GM19351 (cell line): ENCODE data around the gene NAP1L4.
A peak's percentile ranks its signal among the peaks of the same experiment; 100 is the strongest.
"Not testable (repeated sequence)": the region's sequence is repeated elsewhere in the genome, so short reads cannot be mapped to it uniquely, and the experiment has no call there.

Experiments
- ATAC-seq: cut with Tn5 transposase; IDR thresholded peaks from one replicate; pipeline ENCODE4 v1.9.1; 2021; ENCODE audit warnings: mild to moderate bottlenecking, moderate library complexity; ENCODE audit not compliant: unreplicated experiment

The NAP1L4 gene

DNA sequence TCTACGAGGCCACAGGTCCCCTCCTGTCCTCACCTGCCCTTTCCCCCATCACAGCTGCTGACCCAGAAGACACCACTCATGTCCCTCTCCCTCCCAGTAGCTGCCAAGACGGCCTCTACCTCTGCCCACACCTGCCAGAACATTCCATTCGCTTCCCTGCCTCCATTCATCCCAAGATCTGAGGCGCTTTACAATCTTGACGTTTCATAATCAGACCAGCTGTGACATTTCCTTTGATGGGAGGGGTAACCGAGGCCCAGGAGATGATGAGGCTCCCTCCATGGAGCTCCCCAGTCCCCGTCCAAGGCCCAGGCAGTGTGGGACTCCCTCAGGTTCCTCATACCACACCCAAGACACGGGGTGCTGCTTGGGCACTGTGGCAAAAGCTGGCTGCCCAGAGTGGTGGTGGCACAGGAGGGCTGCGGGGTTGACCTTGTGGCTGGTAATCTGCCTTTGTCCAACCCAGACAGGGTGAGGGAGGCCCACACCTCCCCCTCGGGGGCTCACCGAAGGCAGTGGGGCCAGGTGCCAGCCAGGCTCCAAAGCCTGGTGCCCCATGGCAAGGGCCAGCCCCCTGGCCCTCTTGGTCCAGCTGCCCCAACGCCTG is 80.2 kb downstream of the NAP1L4 start:
- no peak for ATAC-seq

DNA sequence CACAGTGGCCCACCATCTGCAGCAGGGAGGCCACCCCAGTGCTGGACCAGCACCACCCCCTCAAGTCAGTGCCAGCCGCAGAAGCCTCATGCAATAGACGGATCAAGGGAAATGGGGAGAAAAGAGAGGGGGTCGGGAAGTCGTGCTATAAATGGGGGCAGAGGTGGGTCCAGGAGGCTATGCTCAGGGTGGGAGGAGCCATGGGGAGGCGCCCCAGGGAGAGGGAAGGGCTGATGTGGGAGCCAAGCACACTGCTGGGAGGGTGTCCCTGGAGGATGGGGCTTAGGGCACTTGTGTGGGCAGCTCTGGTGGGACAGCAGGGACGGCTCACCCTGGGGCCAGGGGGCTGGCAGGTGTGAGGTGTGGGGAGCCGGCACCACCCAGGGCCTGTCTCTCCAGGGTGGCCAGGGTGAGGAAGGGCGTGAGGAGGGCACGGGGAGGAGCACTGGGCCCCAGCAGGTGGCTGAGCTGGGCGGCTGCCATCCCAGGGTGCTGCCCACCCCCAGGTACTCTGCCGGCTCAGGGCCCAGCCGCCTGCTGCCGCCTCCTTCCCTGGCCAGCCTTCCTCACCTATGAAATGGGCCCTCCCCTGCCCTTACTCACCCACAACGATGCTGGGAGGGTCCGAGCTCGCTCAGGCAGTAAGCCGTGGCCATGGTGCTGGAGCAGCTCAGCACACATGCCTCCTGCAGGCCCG is 80.9 kb downstream of the NAP1L4 start:
- ATAC-seq: no peak

DNA sequence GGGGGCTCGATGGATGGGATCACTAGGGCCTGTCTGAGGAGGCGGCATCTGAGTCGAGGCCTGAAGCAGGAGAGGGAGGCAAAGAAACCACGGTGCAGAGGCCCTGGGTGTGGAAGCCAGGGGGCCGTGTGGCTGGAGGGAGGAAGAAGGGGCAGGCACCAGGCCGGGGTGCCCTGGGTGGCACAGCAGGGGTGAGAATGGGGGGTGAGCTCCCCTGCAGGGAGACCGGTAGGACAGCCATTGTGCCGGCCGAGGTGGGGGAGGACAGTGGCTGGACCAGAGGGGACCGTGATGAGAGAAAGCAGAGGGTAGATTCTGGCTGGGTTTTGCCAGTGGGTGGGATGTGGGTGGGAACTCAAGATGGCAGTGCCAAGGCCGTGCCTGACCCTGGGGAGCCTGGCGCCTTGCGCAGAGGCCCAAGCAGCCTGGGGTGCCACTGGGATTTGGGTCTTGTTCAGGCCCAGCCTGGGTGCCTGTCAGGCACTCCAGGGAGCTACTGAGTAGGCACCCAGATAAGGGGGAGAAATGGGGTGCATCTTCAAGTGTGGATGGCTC is 81.7 kb downstream of the NAP1L4 start:
- no peak for ATAC-seq

DNA sequence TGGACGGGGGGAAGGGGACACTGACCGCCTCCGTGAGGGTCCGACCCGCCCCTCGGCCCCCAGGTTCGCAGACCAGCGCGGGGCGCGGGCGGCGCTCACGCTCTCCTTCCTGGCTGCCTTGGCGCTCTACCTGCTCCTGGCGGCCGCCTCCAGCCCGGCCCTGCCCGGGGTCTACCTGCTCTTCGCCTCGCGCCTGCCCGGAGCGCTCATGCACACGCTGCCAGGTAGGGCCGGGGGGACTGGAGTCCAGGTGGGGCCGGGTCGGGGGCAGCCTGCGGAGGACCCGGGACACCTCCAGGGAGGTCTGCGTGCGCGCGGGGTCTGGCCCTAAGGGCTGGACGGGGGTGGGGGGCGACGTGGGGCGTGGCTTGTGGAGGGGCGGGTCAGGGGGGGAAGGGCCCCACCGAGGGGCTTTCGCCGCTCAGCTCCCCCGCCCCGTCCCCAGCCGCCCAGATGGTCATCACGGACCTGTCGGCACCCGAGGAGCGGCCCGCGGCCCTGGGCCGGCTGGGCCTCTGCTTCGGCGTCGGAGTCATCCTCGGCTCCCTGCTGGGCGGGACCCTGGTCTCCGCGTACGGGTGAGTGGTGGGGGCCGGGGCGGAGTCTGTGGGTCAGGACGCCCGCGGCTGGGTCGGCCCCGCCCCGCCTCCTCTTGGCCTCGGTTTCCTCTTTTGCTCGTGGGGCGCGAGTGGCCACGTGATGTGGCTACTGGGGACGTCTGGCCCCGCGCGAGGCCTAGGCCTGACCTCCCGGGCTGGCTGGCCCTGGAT is 82.8 kb downstream of the NAP1L4 start:
- ATAC-seq: no peak

DNA sequence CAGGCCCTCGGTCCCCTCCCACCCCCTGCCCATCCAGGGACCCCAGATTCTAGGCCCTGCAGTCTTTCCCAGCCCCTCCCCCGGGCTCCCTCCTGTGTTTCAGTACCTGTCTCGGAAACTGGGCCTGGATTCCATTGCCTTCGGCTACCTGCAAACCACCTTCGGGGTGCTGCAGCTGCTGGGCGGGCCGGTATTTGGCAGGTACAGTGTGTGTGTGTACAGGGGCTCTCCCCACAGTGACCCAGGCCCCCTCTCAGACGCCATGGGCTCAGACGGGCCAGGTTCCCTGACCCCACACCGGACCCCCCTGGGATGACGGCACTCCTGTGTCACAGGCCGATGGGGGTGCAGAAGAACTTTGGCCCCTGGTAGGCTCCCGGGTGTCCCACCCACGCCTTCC is 84.0 kb downstream of the NAP1L4 start:
- no peak for ATAC-seq

DNA sequence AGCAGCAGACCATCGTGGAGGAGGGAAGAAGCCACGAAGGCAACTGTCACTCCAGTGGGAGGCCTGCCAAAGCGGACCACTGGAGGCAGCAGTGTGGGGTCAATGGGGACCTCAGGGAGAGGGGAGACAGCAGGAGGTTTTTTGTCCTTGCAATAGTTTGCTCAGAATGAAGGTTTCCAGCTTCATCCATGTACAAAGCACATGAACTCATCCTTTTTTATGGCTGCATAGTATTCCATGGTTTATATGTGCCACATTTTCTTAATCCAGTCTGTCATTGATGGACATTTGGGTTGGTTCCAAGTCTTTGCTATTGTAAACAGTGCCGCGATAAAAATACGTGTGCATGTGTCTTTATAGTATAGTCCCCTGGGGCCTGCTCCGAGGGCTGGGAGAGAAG is 86.8 kb downstream of the NAP1L4 start:
- not testable (repeated sequence) for ATAC-seq

DNA sequence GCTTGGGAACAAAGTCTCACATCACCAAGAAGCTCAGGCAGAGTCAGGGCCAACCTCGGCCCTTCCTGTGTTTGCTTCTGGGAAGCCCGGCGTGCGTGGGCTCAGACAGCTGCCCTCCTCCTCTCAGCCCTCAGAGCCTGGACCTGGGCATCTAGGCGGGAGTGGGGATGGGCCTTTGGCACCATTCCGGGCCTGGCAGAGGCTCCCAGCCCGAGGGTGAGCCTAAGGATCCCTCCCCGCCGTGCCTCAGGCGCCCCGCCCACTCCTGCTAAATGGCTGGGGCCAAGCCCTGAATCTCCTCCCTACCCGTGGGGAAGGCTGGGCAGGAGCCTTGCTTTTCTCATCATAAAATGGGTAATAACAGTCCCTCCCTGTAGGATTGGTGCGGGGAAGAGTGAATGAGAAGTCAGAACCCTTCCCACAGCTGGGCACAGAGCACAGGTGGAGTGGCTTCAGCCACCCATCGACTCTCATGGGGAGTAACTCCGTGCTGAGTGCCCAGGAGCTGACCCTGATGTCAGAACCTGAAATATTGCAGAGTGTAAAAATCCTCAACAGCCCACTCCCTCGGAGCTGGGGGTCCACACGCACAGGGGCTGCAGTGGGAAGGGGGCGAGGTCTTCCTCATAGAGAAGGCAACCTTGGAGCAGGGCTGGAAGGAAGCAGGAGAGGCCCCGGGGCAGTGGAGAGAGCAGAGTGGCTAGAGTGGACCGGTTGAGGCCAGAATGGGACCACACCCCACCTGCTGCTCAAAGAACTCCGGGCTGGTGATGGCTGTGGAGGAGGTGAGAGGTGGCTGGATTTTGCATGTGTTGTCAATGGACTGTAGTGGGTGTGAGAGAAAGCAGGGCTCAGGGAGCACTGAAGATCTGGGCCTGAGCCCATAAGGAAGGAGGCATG is 87.7 kb downstream of the NAP1L4 start:
- no peak for ATAC-seq

DNA sequence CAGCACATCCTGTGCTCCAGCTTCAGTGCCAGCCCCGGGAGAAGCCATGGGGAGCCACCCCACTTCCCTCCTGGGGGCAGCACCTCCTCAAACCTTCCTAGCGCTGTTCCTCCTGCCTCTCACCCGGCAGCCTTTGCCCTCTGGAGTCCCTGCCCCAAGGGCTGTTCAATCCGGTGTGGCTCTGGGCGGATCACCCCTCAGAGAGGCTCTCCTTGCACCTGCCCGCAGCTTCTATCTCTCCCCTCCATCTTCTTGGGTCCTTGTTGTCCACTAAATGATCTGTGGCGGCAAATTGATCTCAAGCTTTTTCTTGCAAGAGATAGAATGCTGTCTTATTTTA is 88.5 kb downstream of the NAP1L4 start:
- no peak for ATAC-seq

DNA sequence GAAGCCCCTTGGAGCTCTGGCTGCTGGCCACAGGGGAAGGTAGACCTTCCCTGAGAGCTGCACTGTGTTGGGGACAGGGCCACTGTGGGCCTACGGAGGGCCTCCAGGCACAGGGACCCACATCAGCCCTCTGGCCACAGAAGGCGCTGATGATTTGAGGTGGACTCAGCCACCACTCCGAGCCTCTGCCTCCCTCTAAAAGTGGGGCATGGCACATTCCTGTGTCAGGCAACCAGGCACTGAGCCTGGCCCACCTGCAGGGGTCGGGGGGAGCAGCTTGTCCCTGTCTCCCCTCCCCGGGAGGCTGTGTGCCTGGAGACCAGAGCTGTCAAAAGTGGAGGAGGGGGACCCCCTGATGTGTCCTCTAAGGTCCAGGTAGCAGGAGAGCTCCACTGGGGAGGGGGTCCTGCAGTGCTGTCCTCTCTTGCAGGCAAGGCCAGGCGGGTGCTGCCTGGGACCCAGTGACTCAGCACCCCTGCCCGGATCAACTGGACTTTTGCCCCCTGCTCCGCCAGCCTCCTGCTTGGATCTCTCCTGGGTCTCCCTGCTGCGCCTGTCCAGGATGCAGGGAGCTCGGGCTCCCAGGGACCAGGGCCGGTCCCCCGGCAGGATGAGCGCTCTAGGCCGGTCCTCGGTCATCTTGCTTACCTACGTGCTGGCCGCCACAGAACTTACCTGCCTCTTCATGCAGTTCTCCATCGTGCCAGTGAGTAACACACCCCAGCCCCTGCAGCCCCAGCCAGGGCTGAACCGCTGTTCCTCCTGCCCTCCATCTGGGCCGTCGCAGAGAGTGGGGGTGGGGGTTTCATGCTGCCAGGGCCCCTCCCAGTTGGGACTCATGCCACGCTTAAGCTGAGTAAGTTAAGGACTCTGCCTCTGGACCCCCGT is 89.1 kb downstream of the NAP1L4 start:
- peak; percentile 6 for ATAC-seq

DNA sequence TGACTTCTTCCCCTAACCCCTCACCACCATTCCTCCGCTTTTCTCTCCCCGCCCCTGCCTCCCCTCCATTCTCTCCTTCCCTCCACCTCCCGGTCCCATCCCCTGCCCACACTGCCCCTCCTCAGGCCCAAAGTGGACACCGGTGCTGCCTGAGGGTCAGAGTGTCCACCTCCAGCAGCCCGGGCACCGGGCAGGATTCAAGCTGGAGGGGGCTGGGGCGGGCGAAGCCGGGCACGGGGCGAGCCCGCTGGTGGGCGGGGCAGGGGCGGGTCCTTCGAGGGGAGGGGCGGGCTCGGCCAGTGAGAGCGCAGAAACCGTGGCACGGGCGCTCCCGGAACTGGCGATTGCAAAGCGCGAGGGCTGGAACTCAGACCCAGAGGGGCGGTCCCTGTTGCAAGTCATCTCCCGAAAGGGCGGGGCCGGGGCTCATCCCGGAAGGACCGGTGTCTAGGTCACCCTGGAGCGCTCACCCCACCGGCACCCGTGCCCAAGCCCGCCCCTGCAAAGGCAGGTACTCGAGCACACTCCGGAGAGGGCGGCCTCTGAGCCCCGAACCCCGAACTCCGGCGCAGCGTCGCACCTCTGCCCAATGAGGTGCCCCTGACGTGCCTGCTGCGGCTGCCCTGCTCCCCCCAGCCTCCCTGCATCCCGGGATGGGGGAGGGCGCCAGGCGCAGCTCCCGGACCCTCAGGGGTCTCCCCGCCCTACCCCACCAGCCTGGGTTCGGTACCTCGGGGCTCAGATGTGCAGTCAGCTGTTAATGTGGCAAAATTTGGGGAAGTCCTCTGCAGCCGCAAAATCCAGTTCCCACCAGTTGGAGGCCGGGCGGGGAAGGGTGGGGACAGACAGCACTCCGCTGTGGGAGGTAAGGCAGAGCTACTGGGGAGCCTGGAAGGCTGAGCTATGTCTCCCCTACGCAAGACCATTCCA is 90.0 kb downstream of the NAP1L4 start:
- peak; percentile 96 for ATAC-seq

DNA sequence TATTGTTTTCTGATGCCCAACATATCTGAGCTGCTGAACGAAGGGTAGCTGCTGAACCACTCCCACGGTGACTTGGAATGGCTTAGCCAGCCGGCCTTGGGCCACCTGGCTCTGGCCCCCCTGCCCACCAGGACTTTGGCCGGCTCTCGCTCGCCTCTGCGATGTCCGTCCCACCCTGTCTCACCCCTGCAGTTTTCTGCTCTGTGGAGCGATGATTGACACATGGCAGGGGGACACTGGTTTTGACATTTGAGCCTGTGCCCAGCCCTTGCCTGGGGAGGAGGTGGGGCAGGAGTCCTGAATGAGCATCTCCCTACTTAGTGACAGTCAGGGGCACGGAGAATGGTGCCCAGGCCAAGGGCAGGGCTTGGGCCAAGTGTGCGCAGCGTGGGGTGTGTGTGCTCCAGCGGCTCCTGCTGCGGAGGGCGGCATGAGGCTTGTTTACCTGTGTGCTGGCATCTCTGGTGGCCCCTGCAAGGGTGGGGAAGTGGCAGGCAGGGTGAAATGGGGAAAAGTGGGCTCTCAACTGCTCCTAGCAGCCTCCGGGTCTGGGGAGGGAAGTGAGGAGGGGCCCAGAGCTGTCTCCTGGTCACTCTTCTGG is 90.8 kb downstream of the NAP1L4 start:
- ATAC-seq: no peak

DNA sequence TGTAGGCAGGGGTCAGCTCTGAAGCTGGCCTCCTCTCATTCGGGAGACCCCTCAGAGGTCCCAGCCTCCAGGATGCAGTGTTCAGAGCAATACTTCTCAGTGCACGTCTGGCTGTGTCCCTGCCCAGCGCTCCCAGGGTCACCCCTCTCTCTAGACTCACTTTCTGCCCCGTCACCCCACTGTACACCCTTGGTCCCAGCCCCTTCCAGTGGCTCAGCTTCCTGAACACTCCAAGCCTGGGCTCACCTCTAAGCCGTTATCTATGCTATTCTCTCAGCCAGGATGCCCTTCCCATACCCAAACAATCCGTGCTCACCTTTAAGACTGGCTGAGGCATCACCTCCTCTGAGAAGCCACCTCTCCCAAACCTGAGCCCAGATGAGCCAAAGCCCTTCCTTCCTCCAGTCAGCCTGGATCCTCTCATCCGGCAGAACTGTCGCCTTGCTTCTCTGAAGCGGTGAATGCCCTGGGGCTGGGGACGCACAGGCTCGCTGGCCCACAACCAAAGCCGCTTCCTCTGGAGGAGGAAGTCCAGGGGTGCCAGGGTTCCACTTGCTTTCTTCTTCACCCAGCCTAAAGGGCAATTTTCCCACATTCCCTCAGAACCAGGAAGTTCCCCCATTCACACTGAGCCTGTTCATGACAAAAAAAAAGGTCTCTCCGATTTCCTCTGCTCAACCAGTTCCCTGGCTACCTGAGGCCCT is 92.9 kb downstream of the NAP1L4 start:
- ATAC-seq: no peak

DNA sequence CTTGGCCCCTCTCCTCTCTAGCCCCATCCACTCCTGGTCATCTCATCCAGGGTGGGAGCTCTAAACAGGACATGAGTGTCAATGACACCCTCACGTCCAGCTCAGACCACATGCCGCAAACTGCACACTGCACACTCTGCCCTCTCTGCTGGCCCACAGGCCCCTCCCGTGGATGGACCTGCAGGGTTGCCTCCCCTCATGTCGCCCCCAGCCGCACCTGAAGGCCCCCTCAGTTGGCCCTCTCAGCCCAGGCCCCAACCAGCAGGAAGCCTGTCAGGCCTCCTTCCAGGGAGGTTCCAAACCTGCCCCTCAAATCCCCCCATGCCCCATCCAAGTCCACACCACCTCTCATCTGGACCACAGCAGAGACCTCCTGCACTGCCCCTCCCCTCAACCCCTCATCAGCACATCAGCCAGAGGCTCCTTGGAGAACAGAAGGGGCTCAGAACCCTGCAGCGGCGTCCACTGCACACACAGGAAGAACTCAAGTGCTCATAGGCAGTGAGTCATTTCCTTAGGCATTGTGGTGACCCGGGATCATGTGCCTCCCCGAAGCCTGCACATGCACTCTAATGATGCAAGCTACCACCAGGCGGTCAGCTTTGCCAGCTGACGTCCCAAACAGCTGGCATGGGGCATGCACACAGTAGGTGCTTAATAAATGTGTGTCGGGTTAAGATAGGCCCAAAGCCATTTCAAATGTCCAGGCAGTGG is 93.6 kb downstream of the NAP1L4 start:
- no peak for ATAC-seq

DNA sequence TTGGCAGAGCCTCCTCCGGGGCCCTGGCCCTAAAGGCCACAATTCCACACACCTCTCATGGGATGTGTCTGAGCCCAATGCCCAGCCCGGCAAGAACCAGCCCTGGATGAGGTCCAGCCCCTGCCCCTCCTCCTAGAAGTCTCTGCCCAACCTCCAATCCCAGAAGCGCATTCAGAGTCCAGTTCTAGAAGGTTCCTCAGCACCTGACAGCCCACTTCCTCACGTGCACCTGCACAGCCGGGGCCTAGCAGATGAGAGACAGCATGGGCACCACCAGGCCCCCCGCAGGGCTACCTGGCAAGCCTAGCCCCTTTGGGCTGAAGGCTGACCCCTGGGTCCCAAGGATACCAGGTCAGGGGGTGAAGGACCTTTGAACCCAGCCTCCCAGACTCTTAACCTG is 95.1 kb downstream of the NAP1L4 start:
- no peak for ATAC-seq

DNA sequence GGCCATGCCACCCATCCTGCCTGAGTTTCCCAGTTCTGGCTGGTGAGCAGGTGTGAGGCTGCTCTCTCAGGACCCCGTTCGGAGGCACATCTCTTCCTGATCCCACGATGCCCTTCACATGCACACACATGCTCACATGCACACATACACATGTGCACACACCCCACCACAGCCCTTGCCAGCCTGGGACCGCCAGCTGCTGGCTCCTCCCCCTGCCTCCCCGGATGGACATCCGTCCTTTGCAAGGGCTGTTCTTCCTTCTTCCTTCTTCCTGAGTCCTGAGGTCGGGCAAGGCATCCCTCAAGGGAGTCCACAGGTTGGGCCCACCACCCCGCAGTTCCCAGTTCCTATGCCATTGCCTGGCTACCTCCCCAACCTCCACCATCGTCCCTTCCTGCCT is 96.1 kb downstream of the NAP1L4 start:
- ATAC-seq: no peak
